HepG2 (cell line): ENCODE data around the gene ANKRD17. TPM values are rescaled to one million over a fixed set of nuclear protein-coding genes. Genes with fewer than 3 reads are reported as not detected.

Experiments used
- ATAC-seq: fragments of 200-7000 bp; cut with Tn5 transposase; 3 replicates; pipeline ENCODE4 v1.9.1; 2020; ENCODE audit warnings: mild to moderate bottlenecking, moderate library complexity
- BruUV-seq: library from RNA; stranded (reverse); fragments of 400-500 nt; replicated peaks from 2 replicates; lab custom pipeline; 2021; lab: Mats Ljungman, UMichigan
- CTCF ChIA-PET: fragments of 300-600 bp; formaldehyde crosslinking; extraction: SDS; loops from one replicate; lab custom pipeline; 2021; ENCODE audit warnings: low total read pairs, inconsistent platforms, low intra/inter-chr PET ratio; lab: Yijun Ruan, JAX
- POLR2A ChIA-PET: fragments of 350-600 bp; sonication (Branson Sonifier 250); formaldehyde crosslinking; loops from one replicate; lab custom pipeline; 2020; ENCODE audit warnings: antibody characterized with exemption, inconsistent platforms; lab: Yijun Ruan, JAX
- DNase-seq: peaks from one replicate; pipeline ENCODE4 v3.0.0-alpha.2; 2015; ENCODE audit warnings: low spot score
- FAIRE-seq: peaks from 3 replicates; lab custom pipeline; 2011; peaks lifted over from hg19 to GRCh38; lab: Jason Lieb, UNC
- H2AFZ ChIP-seq: one replicate; pipeline ENCODE4 v1.6.1; 2011; ENCODE audit warnings: low read length, inconsistent platforms
- H3K27ac ChIP-seq: fragments of 300-600 bp; 3 replicates; pipeline ENCODE4 v1.8.0; 2011; ENCODE audit warnings: mixed run types, mild to moderate bottlenecking, mixed read lengths, low read length, inconsistent platforms; ENCODE audit not compliant: insufficient read depth; ENCODE audit errors: extremely low read length
- H3K27me3 ChIP-seq, 2 experiments: fragments of 200-600 bp in 1 of 2; 2 replicates in 1 of 2; 3 replicates in 1 of 2; pipeline versions ENCODE4 v1.6.0 to v1.8.0; 2011; ENCODE audit warnings: low read length in 2 of 2, mild to moderate bottlenecking in 2 of 2, moderate library complexity in 2 of 2, inconsistent platforms in 1 of 2; ENCODE audit not compliant: insufficient read depth in 2 of 2, control insufficient read depth in 1 of 2
- H3K36me3 ChIP-seq, 2 experiments: fragments of 200-600 bp in 1 of 2; replicated peaks in 1 of 2; 2 replicates in 1 of 2; 3 replicates in 1 of 2; pipeline versions ENCODE4 v1.5.1 to v1.8.0; 2011; ENCODE audit warnings: low read length in 2 of 2, inconsistent platforms in 1 of 2; ENCODE audit not compliant: insufficient read depth in 2 of 2, control insufficient read depth in 1 of 2
- H3K4me1 ChIP-seq: 2 replicates; pipeline ENCODE4 v1.5.1; 2012; ENCODE audit warnings: low read length, inconsistent platforms; ENCODE audit not compliant: insufficient read depth
- H3K4me2 ChIP-seq: 2 replicates; pipeline ENCODE4 v1.6.0; 2011; ENCODE audit warnings: low read depth, low read length, inconsistent platforms
- H3K4me3 ChIP-seq, 3 experiments: fragments of 200-600 bp in 1 of 3; sonication (generic), shearing (Covaris generic) in 1 of 3; replicated peaks in 1 of 3; 2 replicates each; pipeline ENCODE4 v1.5.1; 2011 to 2016; ENCODE audit warnings: low read length in 3 of 3, inconsistent platforms in 2 of 3, low read depth in 2 of 3, mild to moderate bottlenecking in 2 of 3, control low read depth in 1 of 3, mixed read lengths in 1 of 3; ENCODE audit not compliant: insufficient read depth in 1 of 3
- H3K79me2 ChIP-seq: one replicate; pipeline ENCODE4 v1.6.1; 2011; ENCODE audit warnings: low read length, inconsistent platforms; ENCODE audit not compliant: insufficient read depth
- H3K9ac ChIP-seq: 2 replicates; pipeline ENCODE4 v1.6.0; 2011; ENCODE audit warnings: mild to moderate bottlenecking, low read depth, low read length, inconsistent platforms; ENCODE audit not compliant: insufficient read depth
- H3K9me3 ChIP-seq: 2 replicates; pipeline ENCODE4 v1.5.1; 2012; ENCODE audit warnings: mild to moderate bottlenecking, low read length
- H4K20me1 ChIP-seq: 2 replicates; pipeline ENCODE4 v1.6.0; 2011; ENCODE audit warnings: inconsistent platforms, mild to moderate bottlenecking, low read length, moderate library complexity; ENCODE audit not compliant: insufficient read depth
- GFI1 ChIP-seq: sonication (generic); formaldehyde crosslinking; IDR thresholded peaks from 2 replicates; pipeline ENCODE4 v1.5.0; 2020; ENCODE audit warnings: missing genetic modification reagents, mild to moderate bottlenecking, borderline replicate concordance
- GTF3A ChIP-seq: sonication (generic); formaldehyde crosslinking; conservative IDR thresholded peaks from 2 replicates; pipeline ENCODE4 v1.4.0; 2020; ENCODE audit warnings: mild to moderate bottlenecking, missing genetic modification reagents
- GZF1 ChIP-seq: sonication (generic); formaldehyde crosslinking; IDR thresholded peaks from 2 replicates; pipeline ENCODE4 v1.5.1; 2020; ENCODE audit warnings: mild to moderate bottlenecking, missing genetic modification reagents
- KLF15 ChIP-seq: sonication (generic); formaldehyde crosslinking; IDR thresholded peaks from 2 replicates; pipeline ENCODE4 v1.8.1; 2023; ENCODE audit warnings: borderline replicate concordance, mild to moderate bottlenecking, inconsistent platforms, missing genetic modification reagents, mixed read lengths
- MED1 ChIP-seq: sonication (generic); formaldehyde crosslinking; IDR thresholded peaks from 2 replicates; pipeline ENCODE4 v1.4.0; 2020; ENCODE audit warnings: missing genetic modification reagents
- RBAK ChIP-seq: sonication (generic); formaldehyde crosslinking; IDR thresholded peaks from 2 replicates; pipeline ENCODE4 v1.5.1; 2020; ENCODE audit warnings: mild to moderate bottlenecking, missing genetic modification reagents
- REPIN1 ChIP-seq: sonication (generic); formaldehyde crosslinking; IDR thresholded peaks from 2 replicates; pipeline ENCODE4 v1.8.0; 2022; ENCODE audit warnings: missing genetic modification reagents, low read depth, mild to moderate bottlenecking, borderline replicate concordance
- ZC3H13 ChIP-seq: sonication (generic); formaldehyde crosslinking; IDR thresholded peaks from 2 replicates; pipeline ENCODE4 v1.8.1; 2023; ENCODE audit warnings: mild to moderate bottlenecking, missing genetic modification reagents, moderate library complexity
- ZHX2 ChIP-seq, 2 experiments: sonication (generic) in 1 of 2; formaldehyde crosslinking in 1 of 2; IDR thresholded peaks; 2 replicates each; pipeline versions ENCODE4 v1.6.1 to v1.9.0; 2014 to 2022; ENCODE audit warnings: antibody characterized with exemption in 1 of 2, borderline replicate concordance in 1 of 2, inconsistent platforms in 1 of 2, low read depth in 1 of 2, missing genetic modification reagents in 1 of 2
- ZNF512 ChIP-seq: sonication (generic); formaldehyde crosslinking; IDR thresholded peaks from 2 replicates; pipeline ENCODE4 v1.4.0; 2020; ENCODE audit warnings: mild to moderate bottlenecking, missing genetic modification reagents
- ZNF562 ChIP-seq: sonication (generic); formaldehyde crosslinking; IDR thresholded peaks from 2 replicates; pipeline ENCODE4 v1.8.0; 2022; ENCODE audit warnings: missing genetic modification reagents, borderline replicate concordance
- WGBS: methylation state at CpG from one replicate; pipeline ENCODE4 v1.1.6; 2017; ENCODE audit warnings: low lambda C conversion rate; 5-methylcytosine and 5-hydroxymethylcytosine counted together
- in situ Hi-C: cut with HindIII; loops from 2 replicates; pipeline ENCODE4 v1.10.0; 2017; ENCODE audit warnings: low pct_unique_long_range_greater_than_20kb; ENCODE audit not compliant: extremely low pct_ligation_motif_present
- intact Hi-C: fragments of 100-400 bp; cut with micrococcal nuclease; formaldehyde crosslinking; loops from one replicate; pipeline ENCODE4 v1.10.0; 2022; ENCODE audit not compliant: unreplicated experiment
- polyA plus RNA-seq, 8 experiments: library from polyadenylated mRNA; depleted of rRNA in 3 of 8; stranded (reverse) in 7 of 8; unstranded in 1 of 8; fragments of >200 nt; fragmentation: Illumina TruSeq in 4 of 8; extraction: Trizol in 4 of 8; gene quantifications; 2 replicates each; pipeline versions ENCODE4 v1.2.1 to v1.2.3, GENCODE V29; 2011 to 2016; ENCODE audit warnings: low read depth in 4 of 8, missing spikeins in 1 of 8, mixed read lengths in 1 of 8; ENCODE audit not compliant: insufficient read depth in 1 of 8
- total RNA-seq, 5 experiments: library from RNA; depleted of rRNA; stranded (reverse); fragments of >200 nt; fragmentation: Illumina TruSeq; extraction: Trizol; gene quantifications; 2 replicates each; pipeline ENCODE4 v1.2.3, GENCODE V29; 2016; ENCODE audit warnings: low read depth in 1 of 5

The ANKRD17 gene
- total and polyA plus RNA-seq, 2 of the 13 experiments (the other 11 are each of a cell fraction or from before 2014, with no cell fraction given): 55.7 to 61.1 TPM

- in situ Hi-C loops: no loop called here
- CTCF ChIA-PET: no interaction called here
- H3K9ac ChIP-seq: no peak overlapping the region
- ATAC-seq: no peak
- POLR2A ChIA-PET: no interaction called here
- no peak overlapping the region for H3K4me2 ChIP-seq
- H3K4me3 ChIP-seq: no peak overlapping the region
- peaks cover 0 to 6% of the 10 kb centered on the region in 2 experiments; a peak in 2 of 5 replicates for H3K36me3 ChIP-seq
- H3K27me3 ChIP-seq: no peaks in the 10 kb centered on the region
- no peak overlapping the region for H3K27ac ChIP-seq
- no TSS peak for BruUV-seq
- no peak for TF ChIP-seq GFI1 (CRISPR knock-in tag)
- no peak for DNase-seq
- H3K9me3 ChIP-seq: no peaks in the 10 kb centered on the region
- no peaks in the 10 kb centered on the region for H3K79me2 ChIP-seq
- H4K20me1 ChIP-seq: no peaks in the 10 kb centered on the region
- intact Hi-C loops: no loop called here
- no peak overlapping the region for H2AFZ ChIP-seq
- H3K4me1 ChIP-seq: no peaks in the 10 kb centered on the region
- whole genome bisulfite sequencing: 96% methylated on average over 1 of the region's 1 CpG
- no peak for FAIRE-seq
Observed at GRCh38 chr4:73051625-73052024, 207.0 kb downstream of the ANKRD17 start.

GRCh38 chr4:73045879-73046278 is 212.7 kb downstream of the ANKRD17 start:
- no TSS peak for BruUV-seq
- FAIRE-seq (no peak), DNase-seq (no peak), ATAC-seq (no peak)
- Histone ChIP-seq H3K9ac (no peak overlapping the region), H3K4me2 (no peak overlapping the region), H3K27ac (no peak overlapping the region), H3K4me1 (no peaks in the 10 kb centered on the region), H3K9me3 (no peaks in the 10 kb centered on the region), H3K36me3 (no peaks in the 10 kb centered on the region), H3K27me3 (no peaks in the 10 kb centered on the region), H3K79me2 (no peaks in the 10 kb centered on the region), H3K4me3 (no peak overlapping the region), H2AFZ (no peak overlapping the region), H4K20me1 (no peaks in the 10 kb centered on the region)
- CTCF ChIA-PET: no interaction called here
- in situ Hi-C loops: no loop called here
- 67% methylated on average over 7 of the region's 7 CpGs for WGBS
- intact Hi-C loops: no loop called here
- POLR2A ChIA-PET: no interaction called here
- no peak for TF ChIP-seq ZNF512 (CRISPR knock-in tag)
- no peak for TF ChIP-seq ZHX2 (IDR thresholded peaks at IDR 0.05; ENCODE audit: low read depth)
- TF ChIP-seq ZHX2 (CRISPR knock-in tag; IDR thresholded peaks at IDR 0.05; ENCODE audit: borderline replicate concordance): no peak
- TF ChIP-seq GZF1 (CRISPR knock-in tag): no peak
- TF ChIP-seq GTF3A (CRISPR knock-in tag): no peak
- TF ChIP-seq ZC3H13 (CRISPR knock-in tag): no peak
- TF ChIP-seq KLF15 (CRISPR knock-in tag): no peak
- no peak for TF ChIP-seq REPIN1
- no peak for TF ChIP-seq MED1
- TF ChIP-seq RBAK (CRISPR knock-in tag): no peak
- TF ChIP-seq ZNF562 (CRISPR knock-in tag): no peak
